GM21360 (cell line): ENCODE results near the gene SUFU.
"Not testable (repeated sequence)": the region's sequence is repeated elsewhere in the genome, so short reads cannot be mapped to it uniquely, and the experiment has no call there.

Experiments used
- ATAC-seq: cut with Tn5 transposase; IDR thresholded peaks from one replicate; pipeline ENCODE4 v1.9.1; 2021; ENCODE audit warnings: mild to moderate bottlenecking, moderate library complexity; ENCODE audit not compliant: unreplicated experiment

The SUFU gene

GRCh38 chr10:102503264-102504178, at the start of gene SUFU:
Gene SUFU, plus strand, starts transcription at chr10:102503972. Its CDS starts 181 bp downstream, at chr10:102504153.
- peak; percentile 68 for ATAC-seq

- not testable (repeated sequence) for ATAC-seq
Measured at GRCh38 chr10:102454662-102455487, 48.9 kb upstream of the SUFU start.

- ATAC-seq, result no peak
Measured at GRCh38 chr10:102455893-102456471, 47.8 kb upstream of the SUFU start.

GRCh38 chr10:102457591-102458150, 46.1 kb upstream of the SUFU start:
- ATAC-seq, result no peak

GRCh38 chr10:102458656-102459055, 45.1 kb upstream of the SUFU start:
- ATAC-seq, result no peak

GRCh38 chr10:102460836-102461186, 43.0 kb upstream of the SUFU start:
- ATAC-seq, result no peak

- peak; percentile 79 for ATAC-seq
Measured at GRCh38 chr10:102461187-102462054, 42.4 kb upstream of the SUFU start.

GRCh38 chr10:102462512-102463054, 41.2 kb upstream of the SUFU start:
- no peak for ATAC-seq

GRCh38 chr10:102463983-102464382, 39.8 kb upstream of the SUFU start:
- no peak for ATAC-seq

GRCh38 chr10:102465466-102465865, 38.3 kb upstream of the SUFU start:
- ATAC-seq, result no peak

- no peak for ATAC-seq
Measured at GRCh38 chr10:102467318-102467717, 36.5 kb upstream of the SUFU start.

GRCh38 chr10:102467971-102468438, 35.8 kb upstream of the SUFU start:
- ATAC-seq, result no peak

GRCh38 chr10:102468683-102469082, 35.1 kb upstream of the SUFU start:
- no peak for ATAC-seq

- ATAC-seq, result no peak
Measured at GRCh38 chr10:102470579-102471546, 32.9 kb upstream of the SUFU start.

GRCh38 chr10:102473445-102474331, 30.1 kb upstream of the SUFU start:
- no peak for ATAC-seq

GRCh38 chr10:102475451-102476040, 28.2 kb upstream of the SUFU start:
- no peak for ATAC-seq

GRCh38 chr10:102476466-102477141, 27.2 kb upstream of the SUFU start:
- ATAC-seq, result no peak
